Lower lobe of right lung (tissue), 2 donors: ENCODE results near the gene BRPF1. TPM values are rescaled to one million over a fixed set of nuclear protein-coding genes. Genes with fewer than 3 reads are reported as not detected.

ENCODE experiments used
- ATAC-seq, 2 donors: fragments of 200-7000 bp; cut with Tn5 transposase; one replicate each; pipeline ENCODE4 v1.9.1; 2020 to 2022; ENCODE audit warnings: mild to moderate bottlenecking in 2 of 2, moderate library complexity in 2 of 2
- DNase-seq: peaks from one replicate; pipeline ENCODE4 v3.0.0-alpha.2; 2020
- H3K27ac ChIP-seq: fragments of 200-600 bp; one replicate; pipeline ENCODE4 v1.8.0; 2022
- H3K27me3 ChIP-seq: fragments of 200-600 bp; one replicate; pipeline ENCODE4 v1.8.0; 2022; ENCODE audit warnings: low read depth
- H3K36me3 ChIP-seq: fragments of 200-600 bp; one replicate; pipeline ENCODE4 v1.8.0; 2022; ENCODE audit warnings: mild to moderate bottlenecking
- H3K4me1 ChIP-seq: fragments of 200-600 bp; one replicate; pipeline ENCODE4 v1.8.0; 2022
- H3K4me3 ChIP-seq: fragments of 200-600 bp; one replicate; pipeline ENCODE4 v1.8.0; 2022; ENCODE audit warnings: mild to moderate bottlenecking
- H3K9me3 ChIP-seq: fragments of 200-600 bp; one replicate; pipeline ENCODE4 v1.8.0; 2022
- CTCF ChIP-seq: fragments of 200-600 bp; IDR thresholded peaks from one replicate; pipeline ENCODE4 v1.8.0; 2022; ENCODE audit warnings: antibody characterized with exemption, mild to moderate bottlenecking
- intact Hi-C: fragments of 100-400 bp; cut with DNase I; formaldehyde crosslinking; loops from one replicate; pipeline ENCODE4 v1.11.0; 2022
- total RNA-seq: library from RNA; stranded (reverse); fragmentation: NEBNext Ultra II Directional; extraction: Animal tissue kit (Norgen Biotek cat#: 25700); gene quantifications from one replicate; pipeline ENCODE4 v1.2.1, GENCODE V29; 2021
- donor health status: DM: no; HTN: yes; CAD: no; lungs with severe emphysema.

BRPF1 gene
- total RNA-seq, 1 donor from 2014 or later: 22.3 TPM

GRCh38 chr3:9739181-9739580 is 7.6 kb downstream of the BRPF1 start:
- DNase-seq (no peak), ATAC-seq (no peak)
- Histone ChIP-seq H3K4me3 (no peak overlapping the region), H3K27ac (no peak overlapping the region), H3K4me1 (peaks cover 14% of the 10 kb centered on the region), H3K36me3 (peaks cover 100% of the 10 kb centered on the region), H3K27me3 (no peaks in the 10 kb centered on the region), H3K9me3 (no peaks in the 10 kb centered on the region)
- intact Hi-C loops: no loop called here
- no peak for TF ChIP-seq CTCF

- no peaks in the 10 kb centered on the region for H3K27me3 ChIP-seq
- TF ChIP-seq CTCF: no peak
- H3K27ac ChIP-seq: no peak overlapping the region
- intact Hi-C loops: no loop called here
- DNase-seq (no peak), ATAC-seq (no peak)
- H3K36me3 ChIP-seq: peaks cover 100% of the 10 kb centered on the region
- H3K4me1 ChIP-seq: no peaks in the 10 kb centered on the region
- H3K9me3 ChIP-seq: no peaks in the 10 kb centered on the region
- H3K4me3 ChIP-seq: no peak overlapping the region
Measured at GRCh38 chr3:9742560-9742959, 11.0 kb downstream of the BRPF1 start.

GRCh38 chr3:9743548-9743947 is 12.0 kb downstream of the BRPF1 start:
- Histone ChIP-seq H3K4me1 (no peaks in the 10 kb centered on the region), H3K4me3 (no peak overlapping the region), H3K36me3 (peaks cover 99% of the 10 kb centered on the region), H3K9me3 (no peaks in the 10 kb centered on the region), H3K27ac (no peak overlapping the region), H3K27me3 (no peaks in the 10 kb centered on the region)
- no peak for TF ChIP-seq CTCF
- ATAC-seq (no peak), DNase-seq (no peak)
- intact Hi-C loops: no loop called here

- no peak for TF ChIP-seq CTCF
- intact Hi-C loops: no loop called here
- Histone ChIP-seq H3K4me3 (no peak overlapping the region), H3K36me3 (peaks cover 93% of the 10 kb centered on the region), H3K4me1 (peaks cover 5% of the 10 kb centered on the region), H3K27ac (no peak overlapping the region), H3K27me3 (no peaks in the 10 kb centered on the region), H3K9me3 (no peaks in the 10 kb centered on the region)
- DNase-seq (no peak), ATAC-seq (no peak)
Measured at GRCh38 chr3:9744162-9744561, 12.6 kb downstream of the BRPF1 start.

GRCh38 chr3:9745521-9745920 is 14.0 kb downstream of the BRPF1 start:
- ATAC-seq (no peak), DNase-seq (no peak)
- Histone ChIP-seq H3K27me3 (no peaks in the 10 kb centered on the region), H3K4me1 (peaks cover 11% of the 10 kb centered on the region), H3K4me3 (no peak overlapping the region), H3K9me3 (no peaks in the 10 kb centered on the region), H3K27ac (no peak overlapping the region), H3K36me3 (peaks cover 80% of the 10 kb centered on the region)
- no peak for TF ChIP-seq CTCF
- intact Hi-C loops: no loop called here

- no peak overlapping the region for H3K4me3 ChIP-seq
- ATAC-seq (no peak), DNase-seq (no peak)
- H3K36me3 ChIP-seq: peaks cover 72% of the 10 kb centered on the region
- TF ChIP-seq CTCF: no peak
- no peaks in the 10 kb centered on the region for H3K27me3 ChIP-seq
- H3K9me3 ChIP-seq: no peaks in the 10 kb centered on the region
- intact Hi-C loops: no loop called here
- H3K27ac ChIP-seq: no peak overlapping the region
- peaks cover 19% of the 10 kb centered on the region for H3K4me1 ChIP-seq
Measured at GRCh38 chr3:9746330-9746729, 14.8 kb downstream of the BRPF1 start.
